Activated CD4-positive, alpha-beta T cell treated with anti-CD3 and anti-CD28 coated beads for 36 hours (primary cell): ENCODE results near the gene ALX3. TPM values are rescaled to one million over a fixed set of nuclear protein-coding genes. Genes with fewer than 3 reads are reported as not detected.

ENCODE experiments used
- ATAC-seq: fragments of 200-7000 bp; cut with Tn5 transposase; one replicate; pipeline ENCODE4 v1.10.0; 2021; ENCODE audit warnings: mild to moderate bottlenecking, moderate library complexity
- CTCF ChIA-PET: fragments of 350-600 bp; sonication (Branson Sonifier 250); formaldehyde crosslinking; loops from one replicate; lab custom pipeline; 2021; ENCODE audit warnings: antibody characterized with exemption; lab: Charles Lee
- POLR2A ChIA-PET: fragments of 350-600 bp; sonication (Branson Sonifier 250); formaldehyde crosslinking; loops from one replicate; lab custom pipeline; 2021; ENCODE audit warnings: antibody characterized with exemption, inconsistent platforms; lab: Charles Lee
- DNase-seq: peaks from one replicate; pipeline ENCODE4 v3.0.0-alpha.2; 2020
- H3K27ac Mint-ChIP-seq: one replicate; pipeline ENCODE4 v1.8.0; 2021; ENCODE audit warnings: mixed read lengths
- H3K27me3 Mint-ChIP-seq: one replicate; pipeline ENCODE4 v1.8.0; 2021; ENCODE audit warnings: mixed read lengths
- H3K36me3 Mint-ChIP-seq: one replicate; pipeline ENCODE4 v1.8.0; 2021; ENCODE audit warnings: low read depth, mixed read lengths
- H3K4me1 Mint-ChIP-seq: one replicate; pipeline ENCODE4 v1.8.0; 2021; ENCODE audit warnings: mixed read lengths
- H3K4me3 Mint-ChIP-seq: one replicate; pipeline ENCODE4 v1.8.0; 2021; ENCODE audit warnings: mild to moderate bottlenecking, moderate library complexity, mixed read lengths
- H3K9me3 Mint-ChIP-seq: one replicate; pipeline ENCODE4 v1.8.0; 2021; ENCODE audit warnings: low read depth, mixed read lengths
- intact Hi-C, 2 experiments: fragments of 100-400 bp; cut with DNase I in 1 of 2; cut with micrococcal nuclease in 1 of 2; formaldehyde crosslinking; loops; one replicate each; pipeline versions ENCODE4 v1.14.2 to v1.15.1; 2022 to 2024; cut with DNase I, micrococcal nuclease
- total RNA-seq, 2 experiments: library from RNA; stranded (reverse); gene quantifications; one replicate each; pipeline ENCODE4 v1.2.3, GENCODE V29; 2021

Gene ALX3
- total RNA-seq, 2 experiments from 2014 or later = not detected

DNA sequence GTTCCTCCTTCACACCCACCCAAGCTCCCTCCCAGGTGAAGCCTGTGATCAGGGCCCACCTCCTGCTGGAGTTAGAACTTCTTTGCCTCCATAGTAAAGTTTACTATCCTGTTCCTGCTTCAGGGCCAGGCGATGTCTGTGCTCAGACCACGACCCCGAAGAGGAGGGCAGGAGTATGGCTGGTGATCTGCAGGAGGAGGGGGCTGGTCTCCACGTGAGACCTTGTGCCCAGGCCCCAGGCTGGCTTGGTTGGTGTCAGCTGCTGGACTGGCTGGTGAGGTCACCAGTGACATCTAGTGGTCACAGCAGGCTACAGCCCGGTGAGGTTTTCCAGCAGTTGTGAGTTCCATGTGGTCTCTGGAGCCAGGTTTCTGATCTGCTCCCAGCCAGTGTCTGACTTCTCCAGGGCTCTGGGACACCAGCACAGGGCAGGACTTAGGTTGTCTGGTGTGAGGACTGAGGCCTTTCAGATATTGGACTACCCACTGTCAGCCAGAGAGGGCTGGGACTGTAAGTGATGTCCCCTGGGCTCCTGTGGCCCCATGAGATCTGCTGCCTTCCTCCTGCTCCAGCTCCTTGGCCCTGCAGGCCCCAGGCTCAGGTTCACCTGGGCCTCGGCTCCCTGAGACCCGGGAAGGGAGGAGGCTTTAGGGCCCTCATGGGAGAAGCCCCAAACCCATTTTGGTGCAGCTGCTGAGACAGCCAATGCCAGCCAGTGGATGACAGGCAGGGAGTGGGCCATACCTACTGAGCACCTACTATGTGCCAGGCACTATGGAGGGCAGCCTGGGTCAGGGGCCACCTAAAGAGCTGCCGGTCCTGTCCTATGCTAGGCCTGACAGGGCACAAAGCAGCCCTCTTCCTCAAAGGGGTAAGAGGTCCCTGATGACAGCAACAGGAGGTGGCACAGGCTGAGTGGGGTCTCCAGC lies 35.8 kb upstream of the ALX3 start:
- Mint-ChIP-seq H3K36me3 (no peaks in the 10 kb centered on the region), H3K27me3 (peaks cover 6% of the 10 kb centered on the region), H3K27ac (no peak overlapping the region), H3K4me3 (no peak overlapping the region), H3K9me3 (no peaks in the 10 kb centered on the region), H3K4me1 (no peaks in the 10 kb centered on the region)
- DNase-seq (peak; percentile 78), ATAC-seq (peak; percentile 98)
- POLR2A ChIA-PET = no interaction called here
- intact Hi-C loops = loop anchor here (1.0 kb wide), 3 partner anchors 18 to 77 kb away; no protein-coding TSS in a partner anchor
- CTCF ChIA-PET = interaction anchor here (0.7 to 13.6 kb wide), 21 partner anchors 9 to 242 kb away, joined by 3 to 191 read pairs (median 3); partner anchors contain the start of gene STRIP1

DNA sequence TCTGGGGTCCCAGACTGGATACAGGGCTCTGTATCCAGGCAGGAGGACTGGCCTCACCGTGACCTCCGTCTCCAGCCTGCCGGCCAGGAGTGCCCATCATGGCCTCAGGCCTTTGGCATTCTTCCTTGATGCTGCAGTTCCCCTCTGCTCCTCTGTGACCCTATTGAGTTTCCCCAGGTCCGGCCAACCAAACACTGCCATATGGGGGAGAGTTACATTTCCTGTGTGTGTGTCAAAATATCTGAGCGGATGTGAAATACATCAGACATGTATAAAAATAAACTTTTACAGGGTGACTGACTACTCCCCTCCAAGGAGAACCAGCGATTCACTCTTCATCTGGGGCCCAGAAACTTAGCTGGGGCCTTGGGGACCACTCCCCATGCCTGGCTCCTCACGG lies 31.6 kb upstream of the ALX3 start:
- DNase-seq (no peak), ATAC-seq (no peak)
- H3K27ac Mint-ChIP-seq = no peak overlapping the region
- no peaks in the 10 kb centered on the region for H3K27me3 Mint-ChIP-seq
- CTCF ChIA-PET = interaction anchor here (0.7 to 13.6 kb wide), 6 partner anchors 12 to 929 kb away, joined by 3 to 191 read pairs (median 30); no protein-coding TSS in a partner anchor
- intact Hi-C loops = no loop called here
- POLR2A ChIA-PET = no interaction called here
- H3K9me3 Mint-ChIP-seq = no peaks in the 10 kb centered on the region
- no peaks in the 10 kb centered on the region for H3K36me3 Mint-ChIP-seq
- no peaks in the 10 kb centered on the region for H3K4me1 Mint-ChIP-seq
- no peak overlapping the region for H3K4me3 Mint-ChIP-seq

DNA sequence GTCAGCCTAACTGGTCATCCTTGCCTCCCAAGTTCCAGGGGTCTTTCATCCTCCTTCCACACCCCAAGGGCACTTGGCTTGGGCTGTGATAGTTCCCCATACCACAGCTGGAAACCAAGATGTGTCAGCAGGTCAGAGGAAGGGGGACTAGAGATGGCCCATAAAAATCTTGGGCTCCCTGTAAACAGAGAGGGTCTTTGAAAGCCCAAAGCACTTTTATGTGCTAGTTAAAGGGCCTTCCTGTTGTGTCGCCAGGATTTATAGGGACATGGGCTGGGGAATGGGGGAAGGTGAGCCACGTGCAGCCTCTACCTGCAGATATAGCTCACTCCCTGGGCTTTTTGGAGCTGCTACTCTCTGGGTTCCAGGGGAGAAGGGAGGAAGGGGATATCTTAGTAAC lies 29.9 kb upstream of the ALX3 start:
- H3K4me1 Mint-ChIP-seq = no peaks in the 10 kb centered on the region
- ATAC-seq = no peak
- no peak for DNase-seq
- H3K27ac Mint-ChIP-seq = no peak overlapping the region
- CTCF ChIA-PET = interaction anchor here (0.6 to 13.6 kb wide), 5 partner anchors 10 to 324 kb away, joined by 3 to 191 read pairs (median 23); no protein-coding TSS in a partner anchor
- H3K27me3 Mint-ChIP-seq = peaks cover 4% of the 10 kb centered on the region
- H3K36me3 Mint-ChIP-seq = no peaks in the 10 kb centered on the region
- intact Hi-C loops = no loop called here
- H3K9me3 Mint-ChIP-seq = no peaks in the 10 kb centered on the region
- POLR2A ChIA-PET = no interaction called here
- no peak overlapping the region for H3K4me3 Mint-ChIP-seq

DNA sequence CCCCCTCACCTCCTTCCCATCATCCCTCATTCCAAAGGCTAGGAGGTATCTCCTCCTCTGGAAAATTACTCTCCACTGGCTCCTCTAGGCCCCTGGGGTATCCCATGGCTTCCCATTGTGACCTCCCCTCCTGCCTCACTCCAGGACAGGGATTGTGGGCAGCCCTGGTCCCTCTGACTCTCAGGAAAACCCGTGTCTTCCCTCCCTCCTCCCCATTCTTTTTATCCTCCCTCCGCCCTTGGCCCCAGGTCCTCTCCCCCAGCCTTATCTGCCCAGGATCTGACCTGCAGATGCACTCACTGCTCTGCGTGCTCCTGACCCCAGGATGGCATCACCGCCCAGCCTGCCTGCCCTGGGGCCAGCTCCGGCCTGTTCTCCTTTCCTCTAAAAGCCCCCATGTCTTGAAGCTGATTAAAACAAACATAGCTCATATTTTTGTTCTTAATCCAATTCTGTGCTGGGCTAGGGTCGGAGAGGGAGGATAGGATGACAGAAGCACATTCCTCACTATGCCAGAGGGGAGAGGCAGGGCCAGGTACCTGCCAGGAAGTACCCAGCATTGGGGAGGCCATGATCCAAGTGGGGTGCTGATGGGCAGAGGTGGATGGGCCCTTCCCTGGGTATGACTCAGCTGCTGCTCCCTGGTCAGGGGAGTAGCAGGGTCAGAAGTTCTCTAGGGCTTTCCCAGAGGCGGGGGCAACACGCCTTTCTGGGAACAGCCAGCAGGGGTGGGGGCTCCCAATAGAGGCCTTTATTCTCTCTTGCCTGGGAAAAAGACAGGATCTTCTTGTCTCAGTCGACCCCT lies 28.0 kb upstream of the ALX3 start:
- Mint-ChIP-seq H3K27me3 (peaks cover 7% of the 10 kb centered on the region), H3K4me1 (no peaks in the 10 kb centered on the region), H3K36me3 (no peaks in the 10 kb centered on the region), H3K9me3 (no peaks in the 10 kb centered on the region), H3K4me3 (no peak overlapping the region), H3K27ac (no peak overlapping the region)
- no peak for ATAC-seq
- ChIA-PET POLR2A (no interaction called here), CTCF (interaction anchor here (0.6 to 13.6 kb wide), 6 partner anchors 7 to 684 kb away, joined by 3 to 191 read pairs (median 4); no protein-coding TSS in a partner anchor)
- intact Hi-C loops = no loop called here
- no peak for DNase-seq

DNA sequence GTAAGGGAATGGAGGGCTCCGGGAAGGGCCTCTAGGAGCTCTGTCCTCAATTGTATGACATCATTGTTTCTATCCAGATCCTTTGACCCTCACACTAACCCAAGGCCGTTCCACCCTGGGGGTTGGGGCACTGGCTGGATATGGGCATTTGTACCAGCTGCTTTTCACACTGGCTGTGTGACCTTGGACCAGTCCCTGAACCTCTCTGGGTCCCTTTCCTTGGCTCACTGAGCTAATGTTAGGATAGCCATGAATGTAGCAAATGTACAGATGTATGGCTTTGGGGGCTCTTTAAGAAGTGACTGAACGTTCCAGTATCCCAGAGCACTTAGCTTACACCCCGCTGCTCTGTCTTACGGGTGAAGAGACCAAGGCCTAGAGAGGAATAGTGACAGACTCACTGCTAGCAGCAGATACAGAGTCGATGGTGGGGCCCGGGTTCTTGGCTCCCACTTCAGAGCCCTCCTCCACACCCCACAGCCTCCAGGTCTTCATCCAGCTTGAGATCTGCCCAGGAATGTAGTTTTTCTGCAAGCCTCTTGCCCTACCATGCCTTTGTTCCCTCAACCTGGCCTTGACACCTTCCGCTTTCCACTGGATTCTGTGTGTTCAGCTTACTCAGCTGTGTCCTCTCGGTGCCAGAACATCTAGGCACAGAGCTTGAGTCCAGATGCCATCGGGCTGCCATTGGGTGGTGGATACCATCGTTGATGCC lies 27.2 kb upstream of the ALX3 start:
- intact Hi-C loops = no loop called here
- no peaks in the 10 kb centered on the region for H3K36me3 Mint-ChIP-seq
- CTCF ChIA-PET = interaction anchor here (0.5 to 13.6 kb wide), 10 partner anchors 8 to 685 kb away, joined by 3 to 191 read pairs (median 4); partner anchors contain the start of gene UBL4B

DNA sequence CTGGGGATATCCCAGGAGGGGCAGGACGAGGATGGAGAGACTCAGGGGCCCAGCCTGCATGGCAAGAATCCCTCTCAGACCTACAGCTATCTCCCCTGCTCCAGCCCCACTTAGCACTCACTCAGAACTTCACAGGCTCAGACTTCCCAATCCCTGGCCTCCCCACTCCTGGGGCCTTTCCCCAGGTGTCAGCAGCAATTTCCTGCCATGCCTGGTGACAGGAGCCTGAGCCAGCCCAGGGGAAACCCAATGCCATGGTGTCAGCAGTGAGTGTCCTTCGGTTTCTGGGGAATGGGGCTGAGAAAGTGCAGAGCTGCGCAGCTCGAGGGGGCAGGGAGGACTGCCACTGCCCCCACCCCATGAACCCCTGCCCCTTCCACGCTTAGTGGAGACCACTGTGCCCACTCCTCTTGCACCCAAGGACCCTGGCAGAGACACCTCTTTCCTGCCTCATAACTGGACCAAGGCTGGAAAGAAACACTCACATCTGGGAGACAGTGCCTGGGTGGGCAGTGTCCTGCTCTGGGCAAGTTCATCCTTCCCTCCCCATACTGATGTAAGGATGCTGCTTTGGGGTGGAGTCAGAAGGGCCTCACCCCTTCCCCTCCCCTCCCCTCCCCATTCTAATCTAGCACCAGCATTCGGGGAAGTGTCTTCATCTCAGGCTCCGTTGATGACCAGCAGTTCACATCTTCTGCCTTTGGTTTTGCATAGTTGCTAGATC lies 24.6 kb upstream of the ALX3 start:
- no peak overlapping the region for H3K27ac Mint-ChIP-seq
- no peaks in the 10 kb centered on the region for H3K36me3 Mint-ChIP-seq
- H3K4me3 Mint-ChIP-seq = no peak overlapping the region
- no peaks in the 10 kb centered on the region for H3K9me3 Mint-ChIP-seq
- H3K4me1 Mint-ChIP-seq = no peaks in the 10 kb centered on the region
- intact Hi-C loops = no loop called here
- no peak for ATAC-seq
- POLR2A ChIA-PET = no interaction called here
- CTCF ChIA-PET = no interaction called here
- no peak for DNase-seq
- H3K27me3 Mint-ChIP-seq = peaks cover 7% of the 10 kb centered on the region

More for the DNA sequence above, 27.2 kb upstream of the ALX3 start:
- ATAC-seq = no peak
- Mint-ChIP-seq H3K27me3 (peaks cover 7% of the 10 kb centered on the region), H3K4me1 (no peaks in the 10 kb centered on the region), H3K4me3 (no peak overlapping the region), H3K27ac (no peak overlapping the region), H3K9me3 (no peaks in the 10 kb centered on the region)
- DNase-seq = no peak
- POLR2A ChIA-PET = no interaction called here

DNA sequence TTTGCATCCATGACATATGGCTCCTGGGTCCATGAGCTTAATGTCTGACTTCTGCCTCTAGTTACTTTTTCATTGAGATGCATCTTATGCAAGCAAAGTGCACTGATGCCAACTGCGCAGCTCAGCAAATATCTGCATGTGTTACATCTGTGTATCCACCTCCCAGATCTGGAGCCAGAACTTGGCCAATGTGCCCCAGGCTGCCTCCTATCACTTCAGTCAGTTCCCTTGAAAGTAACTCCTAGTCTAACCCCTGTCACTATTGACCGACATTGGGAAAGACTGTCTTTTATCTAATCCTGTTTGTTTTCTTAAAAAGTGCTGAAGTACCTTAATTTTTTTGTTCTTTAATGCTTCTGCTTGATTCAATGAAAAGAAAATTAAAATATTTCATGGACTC lies 22.5 kb upstream of the ALX3 start:
- no peaks in the 10 kb centered on the region for H3K9me3 Mint-ChIP-seq
- no peak overlapping the region for H3K4me3 Mint-ChIP-seq
- ChIA-PET CTCF (interaction anchor here (1.0 to 6.9 kb wide), 6 partner anchors 11 to 403 kb away, joined by 3 to 128 read pairs (median 4); no protein-coding TSS in a partner anchor), POLR2A (no interaction called here)
- ATAC-seq (no peak), DNase-seq (no peak)
- peaks cover 11% of the 10 kb centered on the region for H3K27me3 Mint-ChIP-seq
- no peak overlapping the region for H3K27ac Mint-ChIP-seq
- intact Hi-C loops = no loop called here
- no peaks in the 10 kb centered on the region for H3K36me3 Mint-ChIP-seq
- H3K4me1 Mint-ChIP-seq = no peaks in the 10 kb centered on the region

DNA sequence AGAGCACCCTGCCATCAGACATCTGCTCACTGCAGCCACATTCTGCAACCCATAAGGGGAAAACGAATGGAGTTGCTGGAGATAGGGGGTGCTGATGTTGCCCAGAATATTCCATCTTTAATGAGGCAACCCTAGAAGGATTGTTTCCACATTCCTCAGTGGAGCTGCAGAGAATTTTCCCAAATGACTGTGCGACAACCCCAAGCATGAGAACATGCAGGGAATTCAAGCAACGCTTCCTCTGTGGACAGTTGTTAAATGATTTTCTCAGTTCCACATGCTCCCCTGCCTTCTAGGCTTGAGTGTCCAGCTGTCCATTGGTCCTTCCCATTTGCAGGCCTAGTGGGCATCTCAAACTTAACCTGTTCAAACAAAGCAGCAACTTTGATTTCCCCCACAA lies 21.3 kb upstream of the ALX3 start:
- Mint-ChIP-seq H3K4me3 (no peak overlapping the region), H3K9me3 (no peaks in the 10 kb centered on the region), H3K4me1 (no peaks in the 10 kb centered on the region), H3K36me3 (no peaks in the 10 kb centered on the region), H3K27me3 (peaks cover 19% of the 10 kb centered on the region), H3K27ac (no peak overlapping the region)
- DNase-seq (no peak), ATAC-seq (no peak)
- CTCF ChIA-PET = interaction anchor here (0.7 to 6.9 kb wide), 9 partner anchors 10 to 404 kb away, joined by 3 to 128 read pairs (median 5); no protein-coding TSS in a partner anchor
- intact Hi-C loops = no loop called here
- POLR2A ChIA-PET = no interaction called here

DNA sequence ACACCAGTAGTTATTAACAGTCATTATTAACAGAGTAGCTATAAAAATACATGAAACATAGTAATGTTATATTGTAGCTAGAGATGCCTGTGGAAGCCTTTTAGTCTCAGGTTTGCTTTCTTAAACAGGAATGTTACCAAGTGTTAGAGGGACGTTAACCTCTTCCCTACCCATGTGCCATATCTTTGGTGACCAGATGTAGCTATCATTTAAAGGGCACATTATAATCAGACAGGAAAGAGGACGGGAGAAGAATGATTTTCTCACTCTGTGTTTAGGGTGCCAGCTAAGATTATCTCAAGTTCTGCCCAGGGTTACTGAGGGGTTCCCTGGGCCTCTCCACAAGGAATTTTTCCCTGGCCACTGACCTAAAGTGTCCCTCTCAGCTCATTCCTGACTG lies 20.9 kb upstream of the ALX3 start:
- ChIA-PET CTCF (interaction anchor here (0.7 to 6.9 kb wide), 9 partner anchors 10 to 405 kb away, joined by 3 to 128 read pairs (median 5); no protein-coding TSS in a partner anchor), POLR2A (interaction anchor here (0.7 kb wide), 1 partner anchor 213 kb away, joined by 7 read pairs; no protein-coding TSS in a partner anchor)
- DNase-seq (no peak), ATAC-seq (no peak)
- H3K4me1 Mint-ChIP-seq = no peaks in the 10 kb centered on the region
- H3K36me3 Mint-ChIP-seq = no peaks in the 10 kb centered on the region
- no peaks in the 10 kb centered on the region for H3K9me3 Mint-ChIP-seq
- H3K27ac Mint-ChIP-seq = no peak overlapping the region
- H3K27me3 Mint-ChIP-seq = peaks cover 22% of the 10 kb centered on the region
- H3K4me3 Mint-ChIP-seq = no peak overlapping the region
- intact Hi-C loops = no loop called here

DNA sequence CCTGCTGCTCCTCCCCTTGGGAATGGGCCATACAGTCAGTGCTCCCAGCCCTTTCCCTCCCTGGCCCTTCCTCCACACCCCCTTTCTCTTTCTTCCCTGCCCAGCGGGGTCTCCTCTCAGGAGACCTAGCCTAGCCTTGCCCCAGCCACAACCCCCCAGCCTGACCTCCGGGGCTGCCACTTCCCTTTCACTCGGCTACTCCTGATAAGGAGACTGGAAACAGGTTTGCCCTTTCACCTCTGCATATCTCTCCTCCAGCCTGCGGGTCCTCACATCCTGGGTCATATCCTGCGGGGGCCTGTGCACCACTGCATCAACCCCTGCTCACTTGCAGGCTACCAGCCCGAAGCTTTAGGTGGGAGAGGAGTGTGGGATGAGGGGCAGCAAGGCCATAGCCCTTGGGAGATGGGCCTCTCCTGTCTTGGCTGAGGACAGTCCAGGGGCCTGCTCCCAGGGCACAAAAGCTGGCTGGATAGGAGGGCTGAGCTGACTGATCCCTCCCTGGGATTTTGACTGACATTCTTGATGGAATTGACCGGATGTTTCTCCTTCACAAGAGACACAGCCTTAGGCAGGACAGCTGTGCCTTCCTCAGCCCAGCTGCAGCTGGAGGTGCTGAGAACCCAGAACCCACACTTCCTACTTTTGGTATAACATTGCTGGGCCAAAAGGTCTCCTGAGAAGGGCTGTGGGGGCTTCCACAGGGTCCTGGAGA lies 19.2 kb upstream of the ALX3 start:
- H3K27me3 Mint-ChIP-seq = peaks cover 35% of the 10 kb centered on the region
- no peak for ATAC-seq
- no peak overlapping the region for H3K27ac Mint-ChIP-seq
- no peak overlapping the region for H3K4me3 Mint-ChIP-seq
- ChIA-PET CTCF (interaction anchor here (0.5 to 6.9 kb wide), 4 partner anchors 14 to 175 kb away, joined by 3 to 128 read pairs (median 35); no protein-coding TSS in a partner anchor), POLR2A (interaction anchor here (0.9 kb wide), 1 partner anchor 105 kb away, joined by 4 read pairs; the partner anchor contains the start of gene AHCYL1)
- H3K9me3 Mint-ChIP-seq = no peaks in the 10 kb centered on the region
- no peak for DNase-seq
- H3K36me3 Mint-ChIP-seq = no peaks in the 10 kb centered on the region
- intact Hi-C loops = no loop called here
- peaks cover 7% of the 10 kb centered on the region for H3K4me1 Mint-ChIP-seq
